Measurements from ENCODE around the gene NCEH1.

DNA sequence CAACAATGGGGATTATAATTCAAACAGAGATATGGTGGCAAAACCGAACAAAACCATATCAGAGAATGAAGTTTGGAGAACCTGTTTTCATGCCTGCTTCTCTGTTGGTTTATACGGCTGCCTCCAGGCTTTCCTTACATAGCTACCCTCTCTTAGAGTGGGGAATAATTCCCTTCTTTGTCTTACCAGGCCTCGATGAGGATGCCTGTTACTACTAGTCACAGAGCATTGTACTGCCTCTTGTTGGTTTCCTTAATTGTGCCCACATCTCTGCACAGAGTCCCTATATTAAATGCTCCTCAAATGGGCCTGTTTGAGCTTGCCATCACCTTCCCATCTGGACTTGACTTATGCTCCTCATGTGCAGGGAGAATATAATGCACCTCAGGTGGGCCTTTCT is 92.9 kb downstream of the NCEH1 start:
- TF ChIP-seq, protein P1, sequence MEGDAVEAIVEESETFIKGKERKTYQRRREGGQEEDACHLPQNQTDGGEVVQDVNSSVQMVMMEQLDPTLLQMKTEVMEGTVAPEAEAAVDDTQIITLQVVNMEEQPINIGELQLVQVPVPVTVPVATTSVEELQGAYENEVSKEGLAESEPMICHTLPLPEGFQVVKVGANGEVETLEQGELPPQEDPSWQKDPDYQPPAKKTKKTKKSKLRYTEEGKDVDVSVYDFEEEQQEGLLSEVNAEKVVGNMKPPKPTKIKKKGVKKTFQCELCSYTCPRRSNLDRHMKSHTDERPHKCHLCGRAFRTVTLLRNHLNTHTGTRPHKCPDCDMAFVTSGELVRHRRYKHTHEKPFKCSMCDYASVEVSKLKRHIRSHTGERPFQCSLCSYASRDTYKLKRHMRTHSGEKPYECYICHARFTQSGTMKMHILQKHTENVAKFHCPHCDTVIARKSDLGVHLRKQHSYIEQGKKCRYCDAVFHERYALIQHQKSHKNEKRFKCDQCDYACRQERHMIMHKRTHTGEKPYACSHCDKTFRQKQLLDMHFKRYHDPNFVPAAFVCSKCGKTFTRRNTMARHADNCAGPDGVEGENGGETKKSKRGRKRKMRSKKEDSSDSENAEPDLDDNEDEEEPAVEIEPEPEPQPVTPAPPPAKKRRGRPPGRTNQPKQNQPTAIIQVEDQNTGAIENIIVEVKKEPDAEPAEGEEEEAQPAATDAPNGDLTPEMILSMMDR (IDR thresholded peaks at IDR 0.05 in 2 of 3, conservative IDR thresholded peaks at IDR 0.05 in 1 of 3; ENCODE audit: control insufficient read depth in 2 of 3, extremely low read depth in 1 of 3, insufficient read depth in 1 of 3, low read depth in 3 of 3, low read length in 3 of 3): no peak
- TF ChIP-seq EP300 (IDR thresholded peaks at IDR 0.05; ENCODE audit: borderline replicate concordance in 1 of 2, control insufficient read depth in 1 of 2, low read depth in 2 of 2, low read length in 2 of 2) (no peak), POLR2A (IDR thresholded peaks at IDR 0.05; ENCODE audit: low read depth, low read length) (no peak)
- TF ChIP-seq, protein P2, sequence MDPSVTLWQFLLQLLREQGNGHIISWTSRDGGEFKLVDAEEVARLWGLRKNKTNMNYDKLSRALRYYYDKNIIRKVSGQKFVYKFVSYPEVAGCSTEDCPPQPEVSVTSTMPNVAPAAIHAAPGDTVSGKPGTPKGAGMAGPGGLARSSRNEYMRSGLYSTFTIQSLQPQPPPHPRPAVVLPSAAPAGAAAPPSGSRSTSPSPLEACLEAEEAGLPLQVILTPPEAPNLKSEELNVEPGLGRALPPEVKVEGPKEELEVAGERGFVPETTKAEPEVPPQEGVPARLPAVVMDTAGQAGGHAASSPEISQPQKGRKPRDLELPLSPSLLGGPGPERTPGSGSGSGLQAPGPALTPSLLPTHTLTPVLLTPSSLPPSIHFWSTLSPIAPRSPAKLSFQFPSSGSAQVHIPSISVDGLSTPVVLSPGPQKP (IDR thresholded peaks at IDR 0.05; ENCODE audit: low read depth, low read length): no peak
